VCaP (cell line): ENCODE results near the gene XDH.

Experiments used
- H3K27ac ChIP-seq: fragments of 450-650 bp; 2 replicates; pipeline ENCODE4 v1.5.1; 2017
- TF ChIP-seq, protein P1 (sequence below): fragments of 450-650 bp; conservative IDR thresholded peaks from 2 replicates; pipeline ENCODE4 v1.5.1; 2017; ENCODE audit warnings: mild to moderate bottlenecking, moderate library complexity

Gene XDH

DNA sequence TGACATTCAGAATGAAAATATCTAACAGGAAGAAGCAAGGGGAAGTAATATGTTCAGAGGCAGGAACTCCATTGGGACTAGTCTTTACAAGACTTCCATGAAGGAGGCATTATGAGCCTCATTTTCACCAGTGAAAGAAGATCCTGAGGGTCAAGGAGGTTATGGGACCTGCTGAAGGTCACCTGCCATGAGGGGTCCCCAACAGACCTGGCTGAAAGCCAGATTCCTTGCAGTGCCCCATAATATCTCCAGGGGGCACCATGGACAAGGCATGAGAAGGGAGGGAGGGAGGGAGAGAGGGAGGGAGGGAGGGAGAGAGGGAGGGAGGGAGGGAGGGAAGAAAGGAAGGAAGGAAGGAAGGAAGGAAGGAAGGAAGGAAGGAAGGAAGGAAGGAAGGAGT lies 27.9 kb downstream of the XDH start:
- H3K27ac ChIP-seq = no peak overlapping the region
- TF ChIP-seq, protein P1, sequence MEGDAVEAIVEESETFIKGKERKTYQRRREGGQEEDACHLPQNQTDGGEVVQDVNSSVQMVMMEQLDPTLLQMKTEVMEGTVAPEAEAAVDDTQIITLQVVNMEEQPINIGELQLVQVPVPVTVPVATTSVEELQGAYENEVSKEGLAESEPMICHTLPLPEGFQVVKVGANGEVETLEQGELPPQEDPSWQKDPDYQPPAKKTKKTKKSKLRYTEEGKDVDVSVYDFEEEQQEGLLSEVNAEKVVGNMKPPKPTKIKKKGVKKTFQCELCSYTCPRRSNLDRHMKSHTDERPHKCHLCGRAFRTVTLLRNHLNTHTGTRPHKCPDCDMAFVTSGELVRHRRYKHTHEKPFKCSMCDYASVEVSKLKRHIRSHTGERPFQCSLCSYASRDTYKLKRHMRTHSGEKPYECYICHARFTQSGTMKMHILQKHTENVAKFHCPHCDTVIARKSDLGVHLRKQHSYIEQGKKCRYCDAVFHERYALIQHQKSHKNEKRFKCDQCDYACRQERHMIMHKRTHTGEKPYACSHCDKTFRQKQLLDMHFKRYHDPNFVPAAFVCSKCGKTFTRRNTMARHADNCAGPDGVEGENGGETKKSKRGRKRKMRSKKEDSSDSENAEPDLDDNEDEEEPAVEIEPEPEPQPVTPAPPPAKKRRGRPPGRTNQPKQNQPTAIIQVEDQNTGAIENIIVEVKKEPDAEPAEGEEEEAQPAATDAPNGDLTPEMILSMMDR = no peak

DNA sequence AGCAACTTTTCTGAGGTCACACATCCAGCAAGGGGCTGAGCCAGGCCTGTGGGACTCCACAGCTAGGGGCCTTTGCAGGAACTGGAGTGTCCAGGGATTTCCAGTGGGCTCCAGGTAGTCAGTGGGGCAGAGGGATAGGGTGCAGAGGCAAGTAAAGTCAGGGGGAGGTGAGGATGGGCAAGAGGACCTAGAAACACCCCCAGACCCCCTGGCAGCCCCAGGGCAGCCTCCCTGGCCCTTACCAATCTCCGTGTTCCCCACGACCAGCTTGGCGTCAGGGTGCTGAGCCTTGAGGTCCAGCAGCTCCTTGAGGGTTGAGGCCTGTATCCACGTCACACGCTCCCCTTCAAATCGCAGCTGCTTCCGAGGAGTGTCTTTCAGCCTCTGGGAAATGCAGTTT lies 28.4 kb downstream of the XDH start:
- H3K27ac ChIP-seq = no peak overlapping the region
- TF ChIP-seq, protein P1 = no peak

DNA sequence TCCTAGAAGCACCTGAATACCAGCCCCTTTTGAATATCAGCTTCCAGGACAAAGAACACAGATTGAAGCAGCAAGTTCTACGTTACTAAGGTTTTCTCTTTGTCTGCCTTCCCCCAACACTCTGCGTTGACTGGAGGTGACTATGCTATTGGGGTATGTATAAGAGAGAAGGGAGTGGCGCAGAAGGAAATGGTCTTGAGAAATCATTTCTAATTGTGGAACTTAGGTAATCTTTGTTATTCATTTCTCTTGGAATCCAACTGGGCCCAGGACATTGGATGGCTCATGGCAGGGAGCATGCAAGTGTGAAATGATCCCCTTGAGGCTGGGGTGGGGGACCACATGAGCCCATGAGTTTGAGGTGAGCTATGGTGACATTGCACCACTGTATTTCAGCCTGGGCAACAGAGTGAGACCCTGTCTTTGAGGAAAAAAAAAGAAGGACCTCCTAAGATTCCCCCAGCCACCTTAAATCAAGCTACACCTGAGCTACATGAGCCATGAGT lies 29.7 kb downstream of the XDH start:
- H3K27ac ChIP-seq = no peak overlapping the region
- TF ChIP-seq, protein P1 = no peak

DNA sequence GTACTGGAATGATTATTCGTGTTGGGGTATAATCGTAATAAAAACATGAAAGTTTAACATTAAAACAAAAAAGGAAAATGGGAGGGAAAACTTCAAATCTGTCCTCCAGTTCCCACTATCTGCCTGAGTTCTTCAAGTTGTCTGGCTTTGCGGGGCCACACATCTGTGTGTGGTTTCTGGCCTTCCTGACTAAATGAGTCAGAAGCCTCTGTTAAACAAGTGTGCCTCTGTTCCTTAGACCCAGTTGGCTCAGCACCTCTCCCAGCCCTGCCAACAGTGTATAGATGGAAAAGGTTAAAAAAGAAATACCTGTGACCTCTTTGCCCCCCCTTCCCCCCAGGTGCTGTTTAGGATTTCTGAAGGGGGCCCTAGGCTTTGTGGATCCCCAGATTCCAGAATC lies 30.2 kb downstream of the XDH start:
- no peak overlapping the region for H3K27ac ChIP-seq
- TF ChIP-seq, protein P1 = no peak

DNA sequence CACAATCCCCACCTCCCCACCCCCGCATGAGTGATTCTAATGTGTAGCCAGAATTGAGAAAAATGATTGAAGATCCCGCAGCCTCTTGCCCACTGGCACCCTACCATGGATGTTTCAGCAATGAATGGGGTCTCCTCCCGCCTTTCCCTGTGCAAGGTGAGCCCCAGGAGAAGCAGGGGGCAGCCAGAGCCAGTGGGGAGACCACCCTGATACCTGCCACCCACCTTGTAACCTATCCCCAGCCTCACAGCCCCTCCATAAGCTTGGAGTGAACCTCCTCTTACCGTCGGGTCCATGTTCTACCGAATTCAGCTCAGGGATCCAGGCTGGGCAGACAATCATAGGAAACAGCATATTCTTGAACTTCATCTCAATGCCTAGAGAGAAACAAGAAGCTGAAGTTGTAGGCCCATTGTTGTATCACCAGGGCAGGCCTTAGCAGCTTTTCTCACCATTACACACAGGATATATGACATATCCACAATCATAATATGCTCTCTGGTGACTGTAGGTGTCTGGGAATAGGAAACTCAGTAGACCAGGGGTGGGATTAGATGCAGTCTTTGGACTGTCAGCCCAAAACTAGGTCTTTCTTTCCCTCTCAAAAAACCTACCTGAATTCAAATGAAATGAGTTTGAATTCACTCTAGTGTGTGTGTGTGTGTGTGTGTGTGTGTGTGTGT lies 30.9 kb downstream of the XDH start:
- H3K27ac ChIP-seq = no peak overlapping the region
- TF ChIP-seq, protein P1 = no peak

DNA sequence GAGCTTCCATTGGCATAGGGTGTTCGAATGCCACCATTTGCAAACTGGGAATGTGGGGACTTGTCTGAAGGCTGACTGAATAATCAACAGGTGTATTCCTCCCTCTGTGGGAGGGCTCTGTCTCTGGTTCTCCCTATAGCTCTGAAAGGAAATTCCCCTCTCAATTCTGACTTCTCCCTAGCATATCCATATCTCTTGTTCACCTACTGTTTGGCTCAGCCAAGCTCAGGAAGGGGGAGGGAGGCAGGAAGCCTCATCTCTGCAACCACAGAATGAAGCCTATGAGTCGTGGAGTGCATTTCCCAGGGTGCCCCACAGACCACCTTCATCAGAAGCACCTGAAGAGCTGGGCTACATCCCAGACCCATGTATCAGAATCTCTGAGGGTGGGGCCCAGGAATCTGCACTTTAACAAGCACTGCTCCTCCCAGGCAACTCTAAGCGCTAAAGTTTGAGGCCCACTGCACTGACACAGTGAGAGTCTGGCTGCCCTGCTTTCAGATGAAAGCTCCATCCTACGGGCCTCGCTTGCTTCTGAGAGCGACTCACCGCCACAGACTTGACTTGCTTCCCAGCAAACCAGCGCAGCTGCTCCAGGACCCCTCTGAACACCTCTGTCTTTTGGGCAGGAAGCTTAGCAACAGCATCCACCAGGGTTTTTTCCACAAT lies 32.0 kb downstream of the XDH start:
- TF ChIP-seq, protein P1 = no peak
- H3K27ac ChIP-seq = no peak overlapping the region

DNA sequence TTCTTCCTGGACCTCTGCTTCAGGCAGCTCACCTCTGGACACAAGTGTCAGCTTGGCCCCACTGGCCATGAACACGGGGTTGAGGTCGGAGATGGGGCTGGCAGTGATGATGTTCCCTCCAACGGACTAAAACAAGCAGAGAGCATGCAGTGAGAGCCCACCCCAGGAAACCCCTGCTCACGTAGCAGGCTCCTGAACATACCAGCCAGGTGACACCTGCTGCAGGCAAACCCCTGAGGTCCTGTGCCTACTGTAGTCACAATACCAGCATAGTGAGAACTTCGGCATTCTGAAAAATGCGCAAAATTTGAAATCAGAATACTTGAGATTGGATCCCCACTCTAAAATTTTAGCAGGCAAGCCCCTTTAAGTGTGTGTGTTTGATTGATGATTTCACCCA lies 32.9 kb downstream of the XDH start:
- no peak overlapping the region for H3K27ac ChIP-seq

More for the DNA sequence above, 32.9 kb downstream of the XDH start:
- TF ChIP-seq, protein P1 = no peak
